T-helper 1 cell treated with Interleukin-12 subunit alpha and Interleukin-12 subunit beta and Interleukin-4 antibody, amounts not matched to agents 30 μg/mL and 1 μg/mL, for 36 hours (primary cell): ENCODE results near the gene CDR2L.
"Not testable (repeated sequence)": the region's sequence is repeated elsewhere in the genome, so short reads cannot be mapped to it uniquely, and the experiment has no call there.

Experiments used
- H3K27ac Mint-ChIP-seq: one replicate; pipeline ENCODE4 v1.8.0; 2021; ENCODE audit warnings: mild to moderate bottlenecking, mixed read lengths
- H3K27me3 Mint-ChIP-seq: one replicate; pipeline ENCODE4 v1.8.0; 2021; ENCODE audit warnings: low read depth, mixed read lengths
- H3K36me3 Mint-ChIP-seq: one replicate; pipeline ENCODE4 v1.8.0; 2021; ENCODE audit warnings: low read depth, mixed read lengths
- H3K4me1 Mint-ChIP-seq: one replicate; pipeline ENCODE4 v1.8.0; 2021; ENCODE audit warnings: low read depth, mixed read lengths
- H3K4me3 Mint-ChIP-seq: one replicate; pipeline ENCODE4 v1.8.0; 2021; ENCODE audit warnings: mild to moderate bottlenecking, moderate library complexity, mixed read lengths
- H3K9me3 Mint-ChIP-seq: one replicate; pipeline ENCODE4 v1.8.0; 2021; ENCODE audit warnings: mixed read lengths

Gene CDR2L

DNA sequence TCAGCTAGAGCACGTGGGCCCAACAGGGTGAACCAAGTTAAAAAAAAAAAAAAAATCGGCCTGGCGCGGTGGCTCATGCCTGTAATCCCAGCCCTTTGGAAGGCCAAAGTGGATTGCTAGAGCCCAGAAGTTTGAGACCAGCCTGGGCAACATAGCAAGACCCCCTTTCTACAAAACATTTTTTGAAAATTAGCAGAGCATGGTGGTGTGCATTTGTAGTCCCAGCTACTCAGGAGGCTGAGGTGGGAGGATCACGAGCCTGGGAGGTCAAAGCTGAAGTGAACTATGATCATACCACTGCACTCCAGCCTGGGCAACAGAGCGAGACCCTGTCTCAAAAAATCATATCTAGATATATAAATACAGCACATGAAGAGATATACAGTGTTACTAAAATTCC, 18.7 kb downstream of the CDR2L start:
- H3K36me3 Mint-ChIP-seq, H3K27ac Mint-ChIP-seq, H3K4me3 Mint-ChIP-seq, H3K27me3 Mint-ChIP-seq, H3K4me1 Mint-ChIP-seq, H3K9me3 Mint-ChIP-seq: not testable (repeated sequence)

DNA sequence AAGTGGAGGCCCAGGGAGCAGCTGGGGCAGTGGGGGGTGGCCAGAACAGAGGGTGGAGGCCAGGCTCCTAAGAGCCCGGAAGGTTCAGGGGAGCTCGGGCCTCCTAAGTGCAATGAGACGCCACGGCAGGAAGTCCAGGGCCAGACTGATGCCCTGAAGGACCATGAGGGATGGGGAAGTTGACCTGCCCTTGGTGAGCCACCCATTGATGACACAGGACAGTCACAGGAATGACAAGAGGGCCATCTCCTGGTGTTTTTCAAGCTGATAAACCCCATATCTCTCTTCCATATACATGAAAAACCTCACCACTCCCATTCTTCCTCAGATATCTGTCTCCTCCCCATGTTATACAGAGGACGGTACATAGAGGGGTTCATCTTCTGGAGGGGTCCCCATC, 19.2 kb downstream of the CDR2L start:
- Mint-ChIP-seq H3K27me3 (peaks cover 3% of the 10 kb centered on the region), H3K27ac (no peak overlapping the region), H3K4me1 (no peaks in the 10 kb centered on the region), H3K36me3 (no peaks in the 10 kb centered on the region), H3K4me3 (no peak overlapping the region), H3K9me3 (no peaks in the 10 kb centered on the region)

DNA sequence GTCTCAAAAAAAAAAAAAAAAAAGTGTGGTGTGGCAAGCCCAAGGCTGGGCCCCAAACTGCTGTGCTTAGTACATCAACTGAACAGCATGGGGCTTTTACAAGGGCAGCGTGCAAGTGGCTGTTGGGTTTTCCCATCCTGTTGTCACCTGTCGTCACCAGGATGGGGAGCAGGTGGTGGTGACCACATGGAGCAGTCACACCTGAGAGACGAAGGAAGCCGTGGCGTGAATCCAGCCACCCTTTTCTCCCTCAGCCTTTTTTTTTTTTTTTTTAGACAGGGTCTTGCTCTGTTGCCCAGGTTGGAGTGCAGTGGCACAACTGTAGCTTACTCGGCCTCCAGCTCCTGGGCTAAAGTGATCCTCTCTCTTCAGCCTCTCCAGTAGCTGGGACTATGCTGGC, 20.9 kb downstream of the CDR2L start:
- Mint-ChIP-seq H3K36me3 (peaks cover under 1% of the 10 kb centered on the region), H3K4me1 (peaks cover 8% of the 10 kb centered on the region), H3K27ac (no peak overlapping the region), H3K9me3 (no peaks in the 10 kb centered on the region), H3K27me3 (peaks cover 3% of the 10 kb centered on the region), H3K4me3 (no peak overlapping the region)

DNA sequence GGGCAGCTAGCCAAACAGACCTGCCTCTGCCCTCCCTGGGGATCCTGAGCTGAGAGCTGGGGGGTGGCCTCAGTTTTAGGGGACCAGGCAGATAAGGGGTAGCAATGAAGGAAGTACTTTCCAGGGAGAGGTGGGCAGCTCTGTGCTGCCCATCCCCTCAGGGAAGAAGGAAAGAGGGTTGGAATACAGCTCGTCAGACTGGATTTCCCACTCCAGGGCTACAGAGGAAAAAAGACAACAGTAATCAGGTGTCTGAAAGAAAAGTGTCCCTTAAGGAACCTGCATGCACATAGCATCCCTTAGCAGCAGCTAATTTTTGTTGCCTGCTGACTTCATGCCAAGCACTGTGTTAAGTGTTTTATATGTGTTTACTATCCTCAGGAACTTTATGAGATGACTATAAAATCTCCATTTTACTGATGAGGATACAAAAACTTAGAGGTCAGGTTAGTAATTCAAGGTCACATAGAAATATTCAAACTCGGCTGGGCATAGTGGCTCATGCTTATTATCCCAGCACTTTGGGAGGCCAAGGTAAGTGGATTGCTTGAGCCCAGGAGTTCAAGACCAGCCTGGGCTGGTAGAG, 21.8 kb downstream of the CDR2L start:
- H3K4me1 Mint-ChIP-seq, result peaks cover 14% of the 10 kb centered on the region
- peaks cover 5% of the 10 kb centered on the region for H3K36me3 Mint-ChIP-seq
- H3K27ac Mint-ChIP-seq, result no peak overlapping the region
- no peak overlapping the region for H3K4me3 Mint-ChIP-seq
- peaks cover 3% of the 10 kb centered on the region for H3K27me3 Mint-ChIP-seq
- H3K9me3 Mint-ChIP-seq, result no peaks in the 10 kb centered on the region

DNA sequence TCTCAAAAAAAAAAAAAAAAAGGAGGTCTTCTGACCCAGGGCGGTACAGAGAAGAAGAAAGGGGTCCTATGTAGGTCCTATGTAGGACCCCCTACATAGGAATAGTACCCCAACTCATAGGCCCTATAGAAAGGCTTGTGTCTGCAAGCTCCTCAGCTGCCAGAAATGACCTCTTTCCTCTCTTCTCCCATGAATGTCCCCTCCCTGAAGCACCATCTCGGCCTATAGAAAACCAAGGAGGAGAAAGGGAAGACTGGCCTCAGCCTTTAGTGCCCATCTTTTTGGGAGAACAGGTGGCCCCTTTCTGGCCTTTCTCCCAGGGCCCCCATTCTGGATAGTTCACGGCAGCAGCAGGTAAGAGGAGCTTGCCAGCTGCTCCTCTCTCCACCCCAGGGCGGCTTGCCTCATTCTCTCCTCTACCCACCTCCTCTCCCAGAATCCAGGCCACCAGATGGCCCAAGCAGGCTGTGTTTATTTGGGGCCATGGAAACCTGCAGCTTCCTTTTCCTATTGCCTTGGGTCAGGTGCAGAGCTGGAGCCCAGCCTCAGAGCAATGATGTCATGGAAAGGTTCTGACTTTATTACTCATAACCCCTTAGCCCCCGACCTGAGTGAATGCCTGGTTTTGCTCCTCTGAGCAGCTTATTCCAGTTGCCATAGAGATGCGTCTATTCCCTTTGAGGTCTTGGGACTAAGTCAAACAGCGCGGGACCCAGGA, 23.4 kb downstream of the CDR2L start:
- Mint-ChIP-seq H3K27me3 (peaks cover 3% of the 10 kb centered on the region), H3K27ac (no peak overlapping the region), H3K4me1 (peaks cover 21% of the 10 kb centered on the region), H3K4me3 (peak overlapping the region; percentile 29), H3K36me3 (peaks cover 7% of the 10 kb centered on the region), H3K9me3 (no peaks in the 10 kb centered on the region)

DNA sequence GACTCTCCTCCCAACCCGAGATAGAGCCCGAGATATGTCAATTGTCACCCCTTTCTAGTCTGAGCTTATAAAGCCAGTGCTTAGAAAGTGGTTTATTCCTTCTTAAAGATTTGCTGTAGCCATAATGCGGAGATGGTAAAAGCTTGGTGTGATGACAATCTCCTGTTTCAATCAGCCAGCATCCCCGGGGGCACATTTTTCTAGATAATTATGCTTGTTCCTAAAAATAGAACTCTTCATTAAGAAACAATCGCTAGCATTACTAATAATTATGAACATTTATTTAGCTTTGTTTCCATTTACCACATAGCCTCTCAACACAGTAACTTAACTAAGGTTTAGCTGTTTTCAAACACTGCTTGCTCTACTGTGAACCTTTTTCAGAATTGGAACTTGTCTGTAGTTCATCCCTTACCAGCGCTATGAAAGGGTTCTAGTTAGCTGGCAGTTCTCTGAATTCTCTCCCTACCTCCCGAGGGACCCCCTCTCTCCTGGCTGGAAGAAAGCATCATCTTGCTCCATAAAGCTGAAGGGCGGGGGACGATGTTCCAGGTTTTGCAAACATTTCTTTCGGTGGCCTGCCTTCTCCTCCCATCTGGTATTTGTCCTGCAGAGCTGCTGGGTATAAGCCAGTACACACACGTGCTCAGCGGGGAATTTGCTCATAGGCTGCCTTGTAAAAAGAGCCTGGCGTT, 24.1 kb downstream of the CDR2L start:
- Mint-ChIP-seq H3K4me3 (peak overlapping the region; percentile 93), H3K27ac (peak overlapping the region; percentile 80), H3K36me3 (peaks cover 12% of the 10 kb centered on the region), H3K9me3 (no peaks in the 10 kb centered on the region), H3K27me3 (peaks cover 3% of the 10 kb centered on the region), H3K4me1 (peaks cover 21% of the 10 kb centered on the region)

DNA sequence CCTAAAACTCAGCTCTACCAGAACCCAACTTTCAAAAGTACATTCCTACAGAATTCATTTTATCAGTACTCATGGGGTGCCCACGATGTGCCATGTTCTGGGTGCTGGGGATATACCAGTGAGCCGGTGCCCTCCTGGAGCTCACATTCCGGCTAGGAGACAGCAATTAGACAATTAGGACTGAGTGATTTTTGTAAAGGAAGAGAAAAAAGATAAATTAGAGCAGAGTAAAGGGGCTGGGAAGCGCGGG, 24.6 kb downstream of the CDR2L start:
- Mint-ChIP-seq H3K4me1 (peaks cover 21% of the 10 kb centered on the region), H3K36me3 (peaks cover 12% of the 10 kb centered on the region), H3K9me3 (no peaks in the 10 kb centered on the region), H3K4me3 (peak overlapping the region; percentile 93), H3K27ac (peak overlapping the region; percentile 80), H3K27me3 (no peaks in the 10 kb centered on the region)

DNA sequence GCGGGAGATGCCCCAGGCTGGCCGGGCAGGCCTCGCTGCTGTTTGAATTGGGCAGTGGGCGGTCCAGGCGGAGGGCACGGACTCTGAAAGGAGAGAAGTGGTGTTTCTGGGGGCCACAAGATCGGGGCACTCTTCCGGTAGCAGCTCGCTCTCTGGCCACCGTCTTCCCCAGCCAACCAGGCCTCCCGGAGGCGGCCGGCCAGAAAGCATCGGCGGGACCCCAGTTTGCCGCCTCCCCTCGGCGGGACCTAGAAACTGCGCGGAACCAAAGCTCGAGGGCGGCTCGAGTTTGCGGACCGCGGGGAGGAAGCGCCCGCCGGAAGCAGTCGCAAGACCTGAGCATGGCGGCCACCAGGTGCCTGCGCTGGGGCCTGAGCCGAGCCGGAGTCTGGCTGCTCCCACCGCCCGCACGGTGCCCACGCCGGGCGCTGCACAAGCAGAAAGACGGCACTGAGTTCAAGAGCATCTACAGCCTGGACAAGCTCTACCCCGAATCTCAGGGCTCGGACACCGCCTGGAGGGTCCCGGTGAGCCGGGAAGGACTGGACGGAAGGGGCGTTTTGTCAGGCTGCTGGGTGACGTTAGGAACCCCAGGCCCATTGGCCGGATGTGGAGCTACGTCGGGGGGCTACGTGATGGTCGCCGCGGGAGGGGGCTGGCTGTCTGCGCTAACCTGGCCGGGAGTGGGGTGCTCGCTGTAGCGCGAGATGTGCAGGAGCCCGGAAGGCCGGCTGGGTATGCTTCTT, 25.1 kb downstream of the CDR2L start, which contains the start of gene MRPL58:
MRPL58 (plus strand) TSS at position 325 of the 746 bp plus-strand sequence; CDS start at position 342, 17 bp downstream.
- Mint-ChIP-seq H3K27ac (peak within 1 kb of the TSS; percentile 84), H3K36me3 (peaks cover 12% of the 10 kb centered on the region), H3K27me3 (no peaks in the 10 kb centered on the region), H3K9me3 (no peaks in the 10 kb centered on the region), H3K4me1 (peaks cover 21% of the 10 kb centered on the region), H3K4me3 (peak within 1 kb of the TSS; percentile 93)

DNA sequence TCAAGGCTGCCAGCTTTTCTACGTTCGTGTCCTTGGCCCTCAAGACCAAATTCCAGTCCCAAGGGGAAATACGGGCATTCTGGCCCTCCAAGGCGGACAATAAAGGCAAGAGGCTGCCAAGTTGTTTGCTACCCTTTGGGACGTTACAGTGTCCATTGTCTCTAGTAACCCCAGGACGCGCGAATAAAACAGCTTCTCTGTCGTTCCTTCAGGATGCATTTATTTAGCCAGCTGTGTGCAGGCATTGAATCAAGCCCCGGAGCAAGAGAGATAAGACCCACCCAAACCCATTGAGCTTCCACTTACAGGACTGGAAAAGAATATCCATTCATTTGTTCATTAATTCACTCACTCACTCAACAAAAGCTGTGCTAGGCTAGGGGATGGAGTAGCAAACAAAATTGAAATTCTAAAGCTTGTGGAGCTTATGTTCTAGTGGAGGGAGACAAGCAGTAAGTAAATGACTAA, 25.7 kb downstream of the CDR2L start:
- Mint-ChIP-seq H3K36me3 (peaks cover 14% of the 10 kb centered on the region), H3K9me3 (no peaks in the 10 kb centered on the region), H3K4me1 (peaks cover 22% of the 10 kb centered on the region), H3K27me3 (no peaks in the 10 kb centered on the region), H3K4me3 (peak overlapping the region; percentile 93), H3K27ac (peak overlapping the region; percentile 32)

DNA sequence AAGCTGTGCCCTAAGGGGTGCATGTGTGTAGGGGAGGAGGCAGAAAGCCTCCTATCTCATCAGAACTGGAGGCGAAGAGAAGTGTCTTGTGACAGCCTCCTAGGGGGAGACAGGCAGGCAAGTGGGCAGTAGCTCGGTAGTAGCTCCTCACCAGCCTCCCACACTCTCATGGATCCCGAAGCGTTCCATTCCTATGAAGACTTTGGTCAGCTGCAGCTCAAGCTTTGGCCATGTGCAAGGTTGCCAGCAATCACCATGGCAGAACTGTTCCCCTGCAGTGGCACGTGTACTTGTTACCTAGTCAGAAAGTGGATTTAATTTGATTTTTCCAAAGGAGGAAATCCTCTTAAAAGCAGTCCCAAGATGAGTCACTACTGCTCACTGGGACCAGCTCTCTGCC, 31.7 kb downstream of the CDR2L start:
- H3K27ac Mint-ChIP-seq, result no peak overlapping the region
- H3K9me3 Mint-ChIP-seq, result no peaks in the 10 kb centered on the region
- no peak overlapping the region for H3K4me3 Mint-ChIP-seq
- peaks cover 40% of the 10 kb centered on the region for H3K36me3 Mint-ChIP-seq
- H3K27me3 Mint-ChIP-seq, result no peaks in the 10 kb centered on the region
- peaks cover 8% of the 10 kb centered on the region for H3K4me1 Mint-ChIP-seq

DNA sequence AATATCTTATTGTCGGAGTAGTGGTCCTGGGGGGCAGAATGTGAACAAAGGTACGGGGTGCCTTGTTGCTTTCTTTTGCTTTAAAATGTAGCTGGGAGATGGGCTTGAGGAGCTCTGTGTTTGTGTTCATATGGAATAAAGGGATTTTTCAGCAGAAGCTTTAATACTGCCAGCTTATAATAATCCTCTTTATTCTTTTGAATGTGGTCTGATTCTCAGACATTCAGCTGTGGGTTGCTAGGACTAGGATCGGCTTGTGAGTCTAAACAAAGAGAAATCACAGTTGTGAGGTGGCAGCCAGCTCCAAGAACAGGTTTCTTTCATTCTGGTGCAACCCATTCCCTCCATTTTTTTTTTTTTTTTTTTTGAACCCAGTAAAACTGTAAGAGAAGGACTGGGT, 32.3 kb downstream of the CDR2L start:
- peaks cover 6% of the 10 kb centered on the region for H3K4me1 Mint-ChIP-seq
- no peak overlapping the region for H3K4me3 Mint-ChIP-seq
- peaks cover 43% of the 10 kb centered on the region for H3K36me3 Mint-ChIP-seq
- no peaks in the 10 kb centered on the region for H3K27me3 Mint-ChIP-seq
- no peaks in the 10 kb centered on the region for H3K9me3 Mint-ChIP-seq
- H3K27ac Mint-ChIP-seq, result no peak overlapping the region

DNA sequence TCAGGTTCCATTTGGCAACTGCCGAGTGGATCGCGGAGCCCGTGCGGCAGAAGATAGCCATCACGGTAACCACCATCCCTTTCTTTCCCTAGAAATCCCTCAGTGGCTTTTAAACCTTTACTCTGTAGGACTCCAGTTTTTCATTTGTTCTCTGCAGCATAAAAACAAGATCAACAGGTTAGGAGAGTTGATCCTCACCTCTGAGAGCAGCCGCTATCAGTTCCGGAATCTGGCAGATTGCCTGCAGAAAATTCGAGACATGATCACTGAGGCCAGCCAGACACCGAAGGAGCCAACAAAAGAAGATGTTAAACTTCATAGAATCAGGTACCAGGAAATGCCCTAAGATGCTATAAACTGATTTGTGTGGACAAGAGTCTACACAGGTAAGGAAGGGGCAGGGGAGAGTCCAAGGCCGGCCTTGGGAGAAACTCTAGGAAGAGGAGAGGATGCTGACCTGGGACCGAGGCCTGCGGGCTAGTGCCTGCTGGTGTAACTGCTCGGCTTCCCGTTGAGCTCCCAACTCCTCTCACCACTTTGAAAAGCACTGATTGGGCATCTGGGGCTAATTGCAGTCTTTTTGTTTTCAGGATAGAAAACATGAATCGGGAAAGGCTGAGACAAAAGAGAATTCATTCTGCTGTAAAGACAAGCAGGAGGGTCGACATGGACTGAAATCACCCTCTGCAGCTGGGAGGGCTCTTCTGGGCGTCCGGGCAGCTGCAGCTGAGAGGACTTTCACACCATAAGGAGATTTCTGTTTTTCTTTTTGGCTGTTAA, 33.1 kb downstream of the CDR2L start:
- Mint-ChIP-seq H3K9me3 (no peaks in the 10 kb centered on the region), H3K36me3 (peaks cover 48% of the 10 kb centered on the region), H3K27me3 (no peaks in the 10 kb centered on the region), H3K4me1 (peaks cover 7% of the 10 kb centered on the region), H3K27ac (no peak overlapping the region), H3K4me3 (no peak overlapping the region)

DNA sequence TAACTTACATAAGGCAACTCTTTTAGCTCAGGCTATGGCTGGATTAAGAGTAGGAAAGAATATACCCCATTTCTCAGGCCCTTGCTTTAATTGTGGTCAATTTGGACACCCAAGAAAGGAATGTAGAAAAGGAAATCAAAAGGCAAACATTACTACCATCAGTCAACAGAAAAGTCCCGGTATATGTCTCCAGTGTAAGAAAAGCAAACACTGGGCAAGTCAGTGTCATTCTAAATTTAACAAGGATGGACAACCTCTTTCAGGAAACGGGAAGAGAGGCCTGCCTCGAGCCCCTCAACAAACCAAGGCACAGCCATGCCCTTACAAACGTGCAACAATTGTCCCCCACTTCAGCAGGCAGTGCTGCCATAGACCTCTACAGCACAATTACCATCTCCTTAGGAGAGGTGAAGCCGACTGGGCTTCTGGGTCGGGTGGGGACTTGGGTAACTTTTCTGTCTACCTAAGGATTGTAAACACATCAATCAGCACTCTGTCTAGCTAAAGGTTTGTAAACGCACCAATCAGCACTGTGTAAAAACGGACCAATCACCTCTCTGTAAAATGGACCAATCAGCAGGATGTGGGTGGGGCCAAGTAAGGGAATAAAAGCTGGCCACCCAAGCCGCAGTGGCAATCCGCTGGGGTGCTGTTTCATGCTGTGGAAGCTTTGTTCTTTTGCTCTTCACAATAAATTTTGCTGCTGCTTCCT, 37.4 kb downstream of the CDR2L start:
- peak overlapping the region; percentile 65 for H3K27ac Mint-ChIP-seq
- H3K9me3 Mint-ChIP-seq, result no peaks in the 10 kb centered on the region
- H3K27me3 Mint-ChIP-seq, result peaks cover 8% of the 10 kb centered on the region
- peaks cover 8% of the 10 kb centered on the region for H3K4me1 Mint-ChIP-seq
- H3K36me3 Mint-ChIP-seq, result peaks cover 35% of the 10 kb centered on the region
- peak overlapping the region; percentile 37 for H3K4me3 Mint-ChIP-seq

DNA sequence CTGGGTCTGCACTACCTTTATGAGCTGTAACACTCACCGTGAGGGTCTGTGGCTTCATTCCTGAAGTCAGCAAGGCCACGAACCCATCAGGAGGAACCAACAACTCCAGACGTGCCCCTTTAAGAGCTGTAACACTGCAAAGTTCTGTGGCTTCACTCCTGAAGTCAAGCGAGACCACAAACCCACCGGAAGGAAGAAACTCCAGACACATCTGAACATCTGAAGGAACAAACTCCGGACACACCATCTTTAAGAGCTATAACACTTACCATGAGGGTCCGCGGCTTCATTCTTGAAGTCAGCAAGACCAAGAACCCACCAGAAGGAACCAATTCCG, 37.9 kb downstream of the CDR2L start:
- H3K27ac Mint-ChIP-seq, result peak overlapping the region; percentile 65
- H3K4me1 Mint-ChIP-seq, H3K27me3 Mint-ChIP-seq, H3K9me3 Mint-ChIP-seq: not testable (repeated sequence)
- H3K4me3 Mint-ChIP-seq, result peak overlapping the region; percentile 37
- peaks cover 32% of the 10 kb centered on the region for H3K36me3 Mint-ChIP-seq
